ENCODE data around the gene IGFBP2. TPM values are rescaled to one million over a fixed set of nuclear protein-coding genes. Genes with fewer than 3 reads are reported as not detected.

Gene IGFBP2
- total and polyA plus RNA-seq, 2 of the 8 experiments (the other 6 are each of a cell fraction or from before 2014, with no cell fraction given) = 326 to 782 TPM

DNA sequence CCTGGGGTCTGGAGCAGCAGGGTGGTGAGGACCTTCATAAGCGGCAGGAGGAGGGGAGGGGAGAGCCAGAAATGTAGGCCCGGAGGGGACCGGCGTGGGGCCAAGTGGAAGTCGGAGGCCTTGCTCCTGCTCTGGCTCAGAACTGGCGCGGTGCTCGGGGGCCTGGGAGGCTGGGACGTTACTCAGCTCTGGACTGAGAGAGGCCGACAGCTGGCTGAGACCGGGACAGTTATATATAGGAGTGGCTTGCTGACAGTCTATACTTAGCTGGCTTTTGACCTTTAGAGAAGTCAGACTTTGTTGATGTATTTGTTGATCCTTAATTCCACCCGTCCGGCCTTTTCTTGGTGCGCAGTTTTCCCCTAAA, 46.4 kb downstream of the IGFBP2 start:
- Histone ChIP-seq H3K23ac (ENCODE audit: insufficient read length) (no peak overlapping the region), H4K8ac (ENCODE audit: extremely low read depth, insufficient read depth, low read length) (no peak overlapping the region; the same call in 1 of the 2 replicates), H3K9me3 (ENCODE audit: insufficient read depth in 2 of 2, low read depth in 1 of 2, low read length in 1 of 2) (no peaks in the 10 kb centered on the region), H3K4me1 (replicated peaks in 1 of 4; ENCODE audit: control insufficient read depth in 3 of 4, insufficient read depth in 4 of 4, low read length in 3 of 4) (peaks cover 0 to 4% (median 2%) of the 10 kb centered on the region in 4 experiments; a peak in 4 of 7 replicates), H3K23me2 (ENCODE audit: low read depth, low read length) (no peaks in the 10 kb centered on the region), H3K27me3 (replicated peaks in 1 of 4; ENCODE audit: control insufficient read depth in 3 of 4, extremely low read depth in 1 of 4, insufficient read depth in 3 of 4, low read length in 3 of 4) (no peaks in the 10 kb centered on the region), H3K56ac (replicated peaks; ENCODE audit: insufficient read length, low read depth, low read length) (no peak overlapping the region), H3K4me2 (ENCODE audit: insufficient read depth in 1 of 2, low read depth in 2 of 2, low read length in 2 of 2) (no peak overlapping the region), H2AFZ (ENCODE audit: low read length) (no peak overlapping the region), H3K79me2 (ENCODE audit: control insufficient read depth in 1 of 2, insufficient read depth in 2 of 2, low read length in 2 of 2) (no peaks in the 10 kb centered on the region), H3K79me1 (ENCODE audit: low read depth, low read length) (no peaks in the 10 kb centered on the region), H3K27ac (ENCODE audit: low read depth, low read length) (no peak overlapping the region), H2BK12ac (ENCODE audit: low read depth, low read length) (0 out of 2 replicates have a peak overlapping the region, but pooled peaks have one; percentile 9), H4K20me1 (replicated peaks in 1 of 2; ENCODE audit: control insufficient read depth in 1 of 2, insufficient read depth in 2 of 2, low read length in 2 of 2) (no peaks in the 10 kb centered on the region), H3K4me3 (ENCODE audit: extremely low read depth in 1 of 4, insufficient read depth in 2 of 4, low read depth in 3 of 4, low read length in 4 of 4) (no peak overlapping the region), H2BK15ac (ENCODE audit: low read length) (no peak overlapping the region), H4K91ac (replicated peaks; ENCODE audit: insufficient read length, low read length) (no peak overlapping the region), H2AK5ac (ENCODE audit: low read depth, low read length) (no peak overlapping the region), H2BK5ac (ENCODE audit: low read depth, low read length) (no peak overlapping the region), H3K36me3 (ENCODE audit: control insufficient read depth in 2 of 4, insufficient read depth in 4 of 4, low read length in 3 of 4) (no peaks in the 10 kb centered on the region; a peak in 1 of 8 replicates), H3K4ac (replicated peaks; ENCODE audit: insufficient read length, low read depth, low read length) (no peak overlapping the region), H3K18ac (ENCODE audit: extremely low read depth, low read length) (no peak overlapping the region), H2BK20ac (ENCODE audit: low read length) (no peak overlapping the region), H3K9ac (replicated peaks in 1 of 4; ENCODE audit: extremely low read depth in 1 of 4, low read depth in 3 of 4, low read length in 3 of 4) (no peak overlapping the region), H4K5ac (ENCODE audit: insufficient read length, low read depth, low read length) (no peak overlapping the region), H3K14ac (ENCODE audit: insufficient read length) (no peak overlapping the region), H2BK120ac (replicated peaks; ENCODE audit: low read depth, low read length) (no peak overlapping the region)
- POLR2A ChIA-PET (ENCODE audit: partially characterized antibody) = no interaction called here
- WGBS, 2 experiments (ENCODE audit: extremely low coverage in 1 of 2, insufficient coverage in 1 of 2, insufficient read length in 1 of 2, insufficient replicate concordance in 2 of 2, low coverage in 1 of 2, low lambda C conversion rate in 2 of 2, missing lambda C conversion rate in 1 of 2) = 74% methylated on average over 14 of the region's 14 CpGs; no CpG with 5 or more reads in 1 of the 2 experiments
- DNase-seq (ENCODE audit: low read depth in 1 of 2, low spot score in 2 of 2) (no peak), FAIRE-seq (no peak)
- TF ChIP-seq SRF (IDR thresholded peaks at IDR 0.05; ENCODE audit: low read depth, low read length) = no peak
- TF ChIP-seq TBP (IDR thresholded peaks at IDR 0.05; ENCODE audit: low read depth, low read length) = no peak
- TF ChIP-seq PHF8 (conservative IDR thresholded peaks at IDR 0.05; ENCODE audit: low read depth, low read length) = no peak
- TF ChIP-seq JUN (IDR thresholded peaks at IDR 0.05; ENCODE audit: low read depth, low read length) = no peak
- TF ChIP-seq, protein P1, sequence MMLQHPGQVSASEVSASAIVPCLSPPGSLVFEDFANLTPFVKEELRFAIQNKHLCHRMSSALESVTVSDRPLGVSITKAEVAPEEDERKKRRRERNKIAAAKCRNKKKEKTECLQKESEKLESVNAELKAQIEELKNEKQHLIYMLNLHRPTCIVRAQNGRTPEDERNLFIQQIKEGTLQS (IDR thresholded peaks at IDR 0.05; ENCODE audit: insufficient read depth, low read depth, low read length) = no peak
- TF ChIP-seq SP4 (IDR thresholded peaks at IDR 0.05; ENCODE audit: low read length) = no peak
- no peak for TF ChIP-seq KDM5A (IDR thresholded peaks at IDR 0.05; ENCODE audit: low read length)
- no peak for TF ChIP-seq RFX5 (IDR thresholded peaks at IDR 0.05; ENCODE audit: borderline replicate concordance, low read depth, low read length)
- CTCF ChIA-PET (ENCODE audit: partially characterized antibody) = interaction anchor here (0.8 to 4.7 kb wide), 9 partner anchors 8 to 1595 kb away, joined by 3 to 30 read pairs (median 4); partner anchors contain the start of gene IGFBP5

Measured in H1 (cell line).